Upper lobe of left lung (tissue), 4 donors: Measurements from ENCODE around the gene C1orf159.

Experiments
- EP300 ChIP-seq, 4 donors: sonication (generic); formaldehyde crosslinking; IDR thresholded peaks; one replicate each; pipeline ENCODE4 v1.5.1; 2017; ENCODE audit warnings: antibody characterized with exemption in 4 of 4, control low read depth in 2 of 4
- POLR2A ChIP-seq, 4 donors: fragments of 450-650 bp; IDR thresholded peaks; one replicate each; pipeline ENCODE4 v1.5.1; 2016 to 2017; ENCODE audit warnings: antibody characterized with exemption in 4 of 4, mild to moderate bottlenecking in 2 of 4
- POLR2AphosphoS5 ChIP-seq, 2 donors: sonication (generic); formaldehyde crosslinking; IDR thresholded peaks; one replicate each; pipeline ENCODE4 v1.5.1; 2017; ENCODE audit warnings: antibody characterized with exemption in 2 of 2
- TF ChIP-seq, protein P1 (sequence below), 6 experiments: fragments of 450-650 bp in 4 of 6; fragments of 200-600 bp in 2 of 6; sonication (generic) in 2 of 6; IDR thresholded peaks; one replicate each; pipeline ENCODE4 v1.5.1; 2016 to 2019; ENCODE audit warnings: antibody characterized with exemption in 6 of 6

DNA sequence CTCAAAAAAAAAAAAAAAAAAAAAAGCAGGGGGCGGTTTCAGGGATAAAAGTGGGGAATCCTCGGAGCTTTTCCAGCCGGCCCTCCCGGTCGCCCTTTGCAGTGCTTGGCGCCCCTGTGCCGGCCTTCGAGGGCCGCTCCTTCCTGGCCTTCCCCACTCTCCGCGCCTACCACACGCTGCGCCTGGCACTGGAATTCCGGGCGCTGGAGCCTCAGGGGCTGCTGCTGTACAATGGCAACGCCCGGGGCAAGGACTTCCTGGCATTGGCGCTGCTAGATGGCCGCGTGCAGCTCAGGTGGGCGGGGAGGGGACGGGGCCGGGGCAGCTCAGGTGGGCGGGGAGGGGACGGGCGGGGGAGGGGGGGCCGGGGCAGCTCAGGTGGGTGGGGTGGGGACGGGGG lies 67.1 kb downstream of the C1orf159 start:
- TF ChIP-seq POLR2A (IDR thresholded peaks at IDR 0.05) (no peak), POLR2AphosphoS5 (IDR thresholded peaks at IDR 0.05) (no peak), EP300 (IDR thresholded peaks at IDR 0.05) (no peak)
- TF ChIP-seq, protein P1, sequence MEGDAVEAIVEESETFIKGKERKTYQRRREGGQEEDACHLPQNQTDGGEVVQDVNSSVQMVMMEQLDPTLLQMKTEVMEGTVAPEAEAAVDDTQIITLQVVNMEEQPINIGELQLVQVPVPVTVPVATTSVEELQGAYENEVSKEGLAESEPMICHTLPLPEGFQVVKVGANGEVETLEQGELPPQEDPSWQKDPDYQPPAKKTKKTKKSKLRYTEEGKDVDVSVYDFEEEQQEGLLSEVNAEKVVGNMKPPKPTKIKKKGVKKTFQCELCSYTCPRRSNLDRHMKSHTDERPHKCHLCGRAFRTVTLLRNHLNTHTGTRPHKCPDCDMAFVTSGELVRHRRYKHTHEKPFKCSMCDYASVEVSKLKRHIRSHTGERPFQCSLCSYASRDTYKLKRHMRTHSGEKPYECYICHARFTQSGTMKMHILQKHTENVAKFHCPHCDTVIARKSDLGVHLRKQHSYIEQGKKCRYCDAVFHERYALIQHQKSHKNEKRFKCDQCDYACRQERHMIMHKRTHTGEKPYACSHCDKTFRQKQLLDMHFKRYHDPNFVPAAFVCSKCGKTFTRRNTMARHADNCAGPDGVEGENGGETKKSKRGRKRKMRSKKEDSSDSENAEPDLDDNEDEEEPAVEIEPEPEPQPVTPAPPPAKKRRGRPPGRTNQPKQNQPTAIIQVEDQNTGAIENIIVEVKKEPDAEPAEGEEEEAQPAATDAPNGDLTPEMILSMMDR (IDR thresholded peaks at IDR 0.05): no peak
